OCI-LY7 (cell line): ENCODE measurements around the gene CRYBB1.

Experiments used
- CTCF ChIP-seq: fragments of 200-600 bp; sonication (generic); conservative IDR thresholded peaks from 2 replicates; pipeline ENCODE4 v1.5.1; 2014; ENCODE audit warnings: mild to moderate bottlenecking, antibody characterized with exemption, low read length, moderate library complexity, mixed read lengths
- EZH2phosphoT487 ChIP-seq: fragments of 200-600 bp; sonication (generic); IDR thresholded peaks from 2 replicates; pipeline ENCODE4 v1.6.1; 2018; ENCODE audit warnings: low read depth, borderline replicate concordance, mild to moderate bottlenecking, mixed run types, antibody characterized with exemption, low read length, moderate library complexity, mixed read lengths

GRCh38 chr22:26634189-26634588 lies 16.4 kb upstream of the CRYBB1 start:
- TF ChIP-seq CTCF (no peak), EZH2phosphoT487 (no peak)
